HTERT RPE-1 (cell line): ENCODE results near the gene PSME1.

Experiments used
- in situ Hi-C: fragments of 300-500 bp; cut with MboI; formaldehyde crosslinking; loops from 4 replicates; pipeline ENCODE4 v1.14.3; 2020; ENCODE audit warnings: low sequenced_read_pairs

PSME1 gene

GRCh38 chr14:24127673-24128072 is 8.3 kb upstream of the PSME1 start:
- in situ Hi-C loops, result no loop called here

GRCh38 chr14:24129410-24129998 is 6.5 kb upstream of the PSME1 start:
- in situ Hi-C loops, result no loop called here

GRCh38 chr14:24130380-24130716 is 5.6 kb upstream of the PSME1 start, which contains the start of gene FITM1:
Gene FITM1 (plus strand): TSS chr14:24130659. CDS start chr14:24131564, 905 bp downstream.
- in situ Hi-C loops, result no loop called here

GRCh38 chr14:24130717-24131548 is 5.1 kb upstream of the PSME1 start:
- in situ Hi-C loops, result no loop called here

GRCh38 chr14:24131549-24131966 is 4.4 kb upstream of the PSME1 start:
- in situ Hi-C loops, result no loop called here

- in situ Hi-C loops, result no loop called here
Measured at GRCh38 chr14:24132061-24132685, 3.8 kb upstream of the PSME1 start.

GRCh38 chr14:24132976-24133375 is 3.0 kb upstream of the PSME1 start:
- in situ Hi-C loops, result no loop called here

- in situ Hi-C loops, result no loop called here
Measured at GRCh38 chr14:24133735-24134134, 2.3 kb upstream of the PSME1 start.

GRCh38 chr14:24135584-24135833 is 485 bp upstream of the PSME1 start:
- in situ Hi-C loops, result no loop called here

GRCh38 chr14:24136684-24137528 is 912 bp downstream of the PSME1 start:
- in situ Hi-C loops, result no loop called here

GRCh38 chr14:24137529-24138395 is 1.8 kb downstream of the PSME1 start:
- in situ Hi-C loops, result no loop called here

GRCh38 chr14:24138396-24139271 is 2.6 kb downstream of the PSME1 start:
- in situ Hi-C loops, result no loop called here

GRCh38 chr14:24139272-24139934 is 3.4 kb downstream of the PSME1 start:
- in situ Hi-C loops, result no loop called here

- in situ Hi-C loops, result no loop called here
Measured at GRCh38 chr14:24141097-24141880, 5.3 kb downstream of the PSME1 start, which contains the start of gene EMC9. Gene EMC9 (minus strand): TSS chr14:24141591. CDS start chr14:24141304, 287 bp downstream.

- in situ Hi-C loops, result no loop called here
Measured at GRCh38 chr14:24143511-24143910, 7.5 kb downstream of the PSME1 start.

- in situ Hi-C loops, result no loop called here
Measured at GRCh38 chr14:24144451-24144850, 8.5 kb downstream of the PSME1 start.

GRCh38 chr14:24145219-24145618 is 9.2 kb downstream of the PSME1 start:
- in situ Hi-C loops, result no loop called here
